NCI-H1694 (cell line): ENCODE results near the gene MYO18A.
"Not testable (repeated sequence)": the region's sequence is repeated elsewhere in the genome, so short reads cannot be mapped to it uniquely, and the experiment has no call there.

Experiments used
- DNase-seq: peaks from one replicate; lab custom pipeline; 2025; lab: John Stamatoyannopoulos, UW

MYO18A gene

GRCh38 chr17:29107933-29108822 lies 72.0 kb downstream of the MYO18A start:
- DNase-seq, result no peak

DNA sequence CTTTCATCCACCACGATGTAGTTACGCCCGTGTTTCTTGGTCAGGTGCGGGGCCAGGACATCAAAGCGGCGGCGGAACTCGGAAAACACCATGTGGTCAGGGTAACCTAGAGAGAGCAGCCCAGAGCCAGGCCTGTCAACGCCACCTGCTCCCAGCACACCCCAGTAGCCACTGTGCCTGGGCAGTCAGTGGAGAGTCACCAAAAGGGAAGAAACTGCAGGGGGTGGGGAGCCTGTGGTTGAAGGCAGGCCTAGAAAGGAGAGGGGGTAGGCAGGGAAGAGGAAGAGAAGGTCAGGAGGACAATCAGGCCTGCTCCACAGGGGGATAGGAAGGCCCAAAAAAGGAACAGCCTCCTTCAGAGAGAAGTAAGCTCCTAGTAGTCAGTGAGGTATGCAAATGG lies 73.1 kb downstream of the MYO18A start:
- DNase-seq, result no peak

GRCh38 chr17:29103341-29103740 lies 76.9 kb downstream of the MYO18A start:
- no peak for DNase-seq

GRCh38 chr17:29102741-29103181 lies 77.4 kb downstream of the MYO18A start:
- no peak for DNase-seq

DNA sequence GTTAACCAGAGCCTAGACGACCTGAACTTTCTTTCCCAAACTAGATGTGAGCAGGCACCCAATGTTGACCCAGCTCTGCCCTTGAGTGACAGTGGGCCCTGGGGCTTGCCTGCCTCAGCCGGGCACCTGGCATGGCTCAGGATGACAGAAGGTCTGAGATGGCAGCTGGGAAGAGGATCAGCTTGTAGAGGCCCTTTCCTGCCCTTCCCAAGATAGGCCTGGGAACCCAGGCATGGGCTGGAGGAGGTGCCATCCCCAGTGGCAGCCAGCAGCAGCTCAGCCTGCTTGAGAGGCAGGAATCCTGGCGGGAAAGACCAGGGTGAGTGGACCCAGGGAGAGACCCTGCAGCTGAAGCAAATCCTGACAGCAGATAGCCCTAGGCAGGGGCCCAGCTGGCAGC lies 78.2 kb downstream of the MYO18A start:
- DNase-seq, result no peak

DNA sequence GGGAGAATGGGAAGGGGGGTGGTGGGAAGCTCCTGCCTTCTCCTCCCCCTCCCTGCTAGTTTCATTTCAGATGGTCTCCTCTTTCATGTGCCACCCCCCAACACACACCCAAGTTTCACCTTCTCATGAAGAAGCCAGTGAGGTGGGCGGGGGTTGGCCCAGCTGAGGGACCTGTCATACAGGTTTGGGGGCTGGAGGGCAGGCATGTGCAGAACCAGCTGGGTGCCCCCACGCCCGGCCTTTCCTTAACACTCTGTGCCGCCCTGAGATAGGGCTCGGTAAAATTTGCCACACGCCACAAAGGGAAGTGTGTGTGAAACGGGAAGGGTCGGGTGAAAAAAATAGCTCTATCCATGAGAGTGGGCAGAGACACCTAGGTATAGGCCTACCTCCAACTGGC lies 79.9 kb downstream of the MYO18A start:
- no peak for DNase-seq

- DNase-seq, result no peak
Measured at GRCh38 chr17:29099527-29099926, 80.7 kb downstream of the MYO18A start.

GRCh38 chr17:29096094-29096493 lies 84.1 kb downstream of the MYO18A start:
- DNase-seq, result no peak

DNA sequence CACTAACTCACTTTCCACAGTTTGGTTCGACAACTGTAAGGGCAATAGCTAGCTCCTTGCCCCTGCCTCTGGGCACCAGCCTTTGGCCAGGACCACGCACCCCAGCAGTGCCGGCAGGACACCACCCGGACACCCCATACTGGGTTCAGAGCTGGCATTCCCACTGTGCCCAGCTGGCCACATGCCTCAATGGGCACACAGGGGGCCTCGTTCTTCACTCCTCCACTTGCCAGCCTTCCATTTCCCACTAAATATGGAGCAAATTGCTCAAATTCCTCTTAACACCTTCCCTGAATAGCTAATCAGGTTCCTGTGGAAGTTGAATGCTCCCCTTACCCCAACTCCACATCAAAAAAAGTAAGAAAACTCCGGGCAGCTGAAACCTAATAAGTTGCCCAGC lies 84.8 kb downstream of the MYO18A start:
- DNase-seq, result no peak

DNA sequence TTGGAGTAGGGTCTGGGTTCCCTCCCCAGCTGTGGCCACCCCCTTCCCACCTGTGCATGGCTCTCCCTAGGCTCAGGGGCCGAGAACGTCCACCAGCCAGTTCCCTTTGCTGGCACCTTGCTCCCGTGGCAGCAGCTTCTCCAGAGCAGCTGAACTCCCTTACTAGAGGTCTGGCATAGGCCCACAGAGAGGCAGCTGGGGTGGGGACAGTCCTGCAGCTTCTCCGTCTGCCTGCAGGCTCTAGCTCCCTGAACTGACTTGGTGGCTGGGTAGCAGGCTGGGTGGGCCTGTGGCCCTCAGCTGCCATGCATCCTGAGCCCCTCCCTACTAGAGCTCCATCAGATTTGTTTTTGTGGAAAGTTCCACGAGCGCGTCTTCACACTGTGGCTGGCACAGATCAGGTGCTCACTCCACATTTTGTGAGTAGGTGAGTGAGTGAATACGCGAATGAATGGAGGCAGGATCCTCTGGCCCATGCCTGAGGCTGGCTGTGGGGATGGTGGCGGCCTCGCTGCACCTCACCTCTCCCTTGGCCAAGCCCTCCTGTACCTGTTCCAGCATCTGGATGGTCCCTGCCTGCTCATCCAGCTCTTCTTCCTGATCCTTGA lies 86.0 kb downstream of the MYO18A start:
- DNase-seq, result no peak

DNA sequence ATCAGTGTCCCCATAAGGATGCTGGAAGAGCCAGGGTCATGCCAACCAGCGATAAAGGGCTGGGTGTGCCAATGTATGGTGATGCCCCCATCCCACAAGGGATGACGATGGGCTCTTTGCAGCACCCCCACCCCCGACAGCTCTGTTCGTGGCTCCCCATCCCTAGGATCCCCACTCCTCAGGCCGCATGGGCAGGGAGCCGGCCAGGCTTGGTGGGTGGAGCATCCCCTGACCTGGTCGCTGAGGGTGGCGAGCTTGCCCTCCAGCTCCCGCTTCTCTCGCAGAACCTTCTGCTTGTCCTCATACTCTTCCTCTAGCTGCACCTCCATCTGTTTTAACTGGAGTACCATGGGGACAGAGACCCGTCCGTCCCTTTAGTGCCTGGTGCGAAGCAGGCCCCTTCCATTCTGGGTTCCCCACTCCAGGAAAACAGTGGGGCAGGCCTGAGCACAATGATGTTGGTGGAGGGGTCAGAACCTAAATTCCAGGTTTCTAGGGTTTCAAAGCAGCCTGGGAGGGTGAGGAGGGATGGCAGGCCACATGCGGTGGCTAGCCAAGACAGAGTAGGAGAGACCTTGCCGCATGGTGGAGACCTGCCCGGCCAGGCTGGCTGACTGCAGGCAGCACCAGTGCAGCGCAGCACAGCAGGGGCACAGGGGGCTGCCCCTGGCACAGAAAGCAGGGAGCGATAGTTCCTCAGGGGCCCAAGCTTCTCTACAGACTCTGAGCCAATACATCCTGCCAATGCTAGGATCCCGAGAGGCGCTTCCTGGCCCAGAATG lies 86.9 kb downstream of the MYO18A start:
- no peak for DNase-seq

- peak; percentile 51 for DNase-seq
Measured at GRCh38 chr17:29091606-29092289, 88.5 kb downstream of the MYO18A start.

DNA sequence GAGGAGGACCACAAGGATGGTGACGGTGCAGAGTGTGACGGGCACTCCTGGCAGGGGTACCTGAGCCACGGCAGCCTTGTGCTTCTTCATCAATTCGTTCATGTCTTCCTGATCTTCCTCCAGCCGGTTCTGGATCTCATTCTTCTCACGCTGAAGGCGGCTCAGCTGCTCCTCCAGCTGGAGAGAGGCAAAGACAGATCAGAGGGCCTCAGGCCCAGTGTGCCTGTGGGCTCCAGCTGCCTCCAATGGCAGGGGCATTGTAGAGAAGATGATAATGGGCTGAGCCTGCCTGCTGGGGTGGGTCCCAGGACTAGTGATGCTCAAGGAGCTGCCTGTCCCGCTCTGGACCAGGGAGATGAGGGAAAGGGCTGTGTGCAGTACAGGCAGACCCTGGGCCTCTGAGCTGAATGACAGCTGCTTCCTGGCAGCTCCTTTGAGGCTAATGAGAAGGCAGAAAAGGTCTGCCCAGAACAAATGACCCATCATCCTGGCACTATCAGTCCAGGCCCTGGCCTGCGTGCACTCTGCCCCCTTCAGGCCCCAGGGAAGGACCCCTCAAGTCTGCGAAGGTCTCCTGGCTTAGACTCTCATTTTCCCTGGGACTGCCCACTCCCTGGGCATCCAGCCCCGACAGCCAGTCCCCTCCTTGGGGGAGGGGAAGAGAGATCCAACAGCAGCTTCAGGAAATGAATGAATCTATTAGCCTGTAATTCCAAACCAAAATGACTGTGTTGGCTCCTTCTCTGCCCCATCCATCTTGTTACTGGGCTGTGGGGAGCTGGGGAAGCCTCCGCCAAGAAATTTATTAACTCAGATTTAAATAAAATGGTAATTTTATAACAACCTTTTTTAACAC lies 89.2 kb downstream of the MYO18A start:
- peak; percentile 60 for DNase-seq

DNA sequence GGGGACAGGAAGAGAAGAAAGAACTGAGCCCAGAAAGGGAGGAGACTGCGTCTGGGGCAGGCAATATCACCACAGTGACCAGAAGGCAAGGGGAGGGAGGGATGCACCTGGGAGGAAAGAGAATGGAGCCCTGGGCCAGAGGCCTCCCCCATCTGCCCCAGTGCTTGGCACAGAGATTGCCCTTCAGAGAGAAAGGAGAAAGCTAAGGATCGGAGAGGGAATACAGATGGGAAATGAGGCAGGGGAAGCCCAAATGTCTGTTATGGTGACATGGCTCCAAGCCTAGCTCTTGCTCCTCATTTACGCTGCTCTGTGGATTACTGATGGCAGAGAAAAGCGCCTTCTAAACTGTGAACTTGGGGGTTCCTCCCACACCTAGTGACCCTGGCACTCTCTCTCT lies 90.1 kb downstream of the MYO18A start:
- no peak for DNase-seq

DNA sequence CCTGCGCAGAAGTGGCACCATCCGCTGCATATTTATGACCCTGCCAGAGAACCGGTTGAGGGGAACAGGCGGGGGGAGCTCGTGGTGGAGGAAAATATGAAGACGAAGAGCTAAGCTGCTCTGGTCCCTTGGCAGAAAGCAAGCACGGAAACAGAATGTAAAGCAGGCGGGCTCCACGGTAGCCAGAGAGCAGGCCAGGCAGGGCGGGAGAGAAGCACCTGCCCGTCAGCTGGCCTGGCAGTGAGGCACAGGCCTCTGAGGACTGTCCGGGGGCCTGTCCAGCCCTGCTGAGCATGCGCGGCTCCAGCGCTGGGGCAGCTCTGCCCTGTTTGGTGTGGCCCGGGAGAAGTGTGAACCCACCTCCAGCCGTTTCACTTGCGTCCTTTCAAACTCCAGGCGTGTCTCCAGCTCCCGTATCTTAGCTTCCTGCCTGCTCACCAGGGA lies 90.6 kb downstream of the MYO18A start:
- no peak for DNase-seq

DNA sequence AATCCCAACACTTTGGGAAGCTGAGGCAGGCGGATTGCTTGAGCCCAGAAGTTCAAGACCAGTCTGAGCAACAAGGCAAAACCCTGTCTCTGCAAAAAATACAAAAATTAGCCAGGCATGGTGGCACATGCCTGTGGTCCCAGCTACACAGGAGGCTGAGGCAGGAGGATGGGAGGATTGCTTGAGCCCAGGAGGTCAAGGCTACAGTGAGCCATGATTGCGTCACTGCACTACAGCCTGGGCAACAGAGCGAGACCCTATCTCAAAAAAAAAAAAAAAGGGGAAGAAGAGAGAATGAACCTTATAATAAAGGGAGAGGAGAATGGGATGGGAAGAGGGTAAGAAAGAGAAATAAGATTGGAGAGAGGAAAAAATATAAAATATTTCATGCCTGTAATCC lies 91.4 kb downstream of the MYO18A start:
- DNase-seq, result not testable (repeated sequence)

DNA sequence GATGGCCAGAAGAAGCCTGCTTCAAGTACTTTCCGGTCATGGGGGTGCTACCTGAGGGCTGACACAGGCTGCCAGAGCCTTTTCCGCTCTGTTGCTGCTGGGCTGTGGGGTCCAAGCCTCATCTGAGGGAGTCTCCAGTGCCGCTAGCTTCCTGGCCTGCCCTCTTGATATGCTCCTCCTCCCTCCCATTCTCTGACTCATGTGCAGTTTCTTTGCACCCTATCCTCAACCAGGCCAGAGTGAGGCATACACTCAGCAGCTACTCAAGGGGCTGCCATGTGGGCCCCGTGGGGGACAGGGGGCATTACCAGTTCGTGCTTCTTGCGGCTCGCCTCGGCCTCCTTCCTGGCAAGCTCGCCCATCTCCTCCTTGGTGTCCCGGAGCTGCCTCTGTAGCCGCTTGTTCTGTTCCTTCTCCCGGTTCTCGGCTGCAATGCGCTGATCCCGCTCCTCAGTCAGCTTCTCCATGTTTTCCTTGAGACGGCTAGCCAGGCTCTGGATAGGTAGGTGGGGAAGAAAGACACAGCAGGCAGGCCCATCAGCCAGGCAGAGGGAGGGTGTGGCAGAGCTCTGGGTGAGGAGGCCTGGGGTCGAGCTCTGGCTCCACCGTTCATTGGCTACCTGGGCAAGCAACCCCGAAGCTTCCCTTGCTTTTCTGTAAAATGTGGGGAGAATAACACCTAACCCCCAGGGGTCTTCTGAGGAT lies 93.4 kb downstream of the MYO18A start:
- DNase-seq, result no peak

DNA sequence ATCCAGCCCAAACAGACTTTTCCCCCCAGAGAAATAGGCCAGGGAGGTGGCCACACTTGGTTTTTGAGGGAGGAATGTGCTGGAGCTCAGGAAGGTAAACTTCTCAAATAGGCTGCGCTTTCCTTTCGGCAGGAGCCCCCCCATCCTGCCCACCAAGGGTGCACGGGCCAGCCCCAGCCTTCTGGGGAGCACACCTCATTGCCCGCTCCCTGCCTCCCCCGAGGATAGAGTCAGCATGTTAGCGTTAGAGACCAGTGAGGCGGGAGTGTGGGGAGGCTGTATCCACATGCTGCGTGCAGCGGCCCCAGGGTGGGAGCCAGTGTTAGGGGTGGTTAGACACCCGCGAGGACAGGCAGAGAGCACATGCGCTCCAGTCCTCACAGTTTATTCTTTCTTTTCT lies 95.0 kb downstream of the MYO18A start:
- no peak for DNase-seq

DNA sequence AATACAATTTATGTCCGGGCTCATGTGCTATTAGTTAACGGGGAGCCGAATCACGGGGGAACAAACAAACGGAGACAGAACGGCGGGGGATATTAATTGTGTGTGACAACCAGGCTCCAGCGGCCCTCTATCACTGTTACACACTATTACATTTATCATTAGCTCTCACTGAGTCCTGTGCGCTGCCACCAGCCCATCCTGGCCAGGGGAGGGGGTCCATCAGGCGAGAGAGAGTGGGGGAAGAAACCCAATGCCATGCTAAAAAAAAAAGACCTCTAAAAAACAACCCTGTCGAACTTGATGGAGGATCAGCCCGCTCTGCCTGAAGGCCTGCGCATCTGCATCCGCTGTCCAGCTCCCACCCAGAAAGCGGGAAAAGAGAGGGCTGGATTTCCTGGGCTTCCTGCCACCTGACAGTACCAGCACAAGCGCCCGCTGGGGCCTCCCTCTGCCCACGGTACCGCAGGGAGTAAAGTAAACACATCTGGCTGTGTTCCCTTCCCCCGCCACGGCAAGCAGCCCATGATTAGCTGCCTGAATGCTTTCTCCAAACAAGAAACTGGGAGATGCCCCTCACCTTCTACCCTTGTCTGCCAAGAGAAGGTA lies 95.6 kb downstream of the MYO18A start:
- DNase-seq, result peak; percentile 91

GRCh38 chr17:29080965-29081364 lies 99.2 kb downstream of the MYO18A start:
- DNase-seq, result no peak
